Stimulated activated CD4-positive, alpha-beta T cell treated with anti-CD3 and anti-CD28 coated beads, TNF-alpha, amount 100 ng/mL, for 48 hours (primary cell): Measurements from ENCODE around the gene GFRA1.
"Not testable (repeated sequence)": the region's sequence is repeated elsewhere in the genome, so short reads cannot be mapped to it uniquely, and the experiment has no call there.

Experiments
- DNase-seq, 3 donors: peaks; one replicate each; pipeline ENCODE4 v3.0.0-alpha.2; 2020; ENCODE audit warnings: low read depth in 3 of 3

Gene GFRA1

GRCh38 chr10:116197946-116198675 is 74.9 kb downstream of the GFRA1 start:
- DNase-seq, result no peak

GRCh38 chr10:116195583-116195982 is 77.4 kb downstream of the GFRA1 start:
- DNase-seq, result no peak

GRCh38 chr10:116195039-116195438 is 78.0 kb downstream of the GFRA1 start:
- DNase-seq, result no peak

- no peak for DNase-seq
Measured at GRCh38 chr10:116194061-116194460, 78.9 kb downstream of the GFRA1 start.

- DNase-seq, result no peak
Measured at GRCh38 chr10:116190883-116191282, 82.1 kb downstream of the GFRA1 start.

GRCh38 chr10:116186273-116186672 is 86.7 kb downstream of the GFRA1 start:
- no peak for DNase-seq

- DNase-seq, result no peak
Measured at GRCh38 chr10:116185199-116185867, 87.7 kb downstream of the GFRA1 start.

GRCh38 chr10:116184512-116184794 is 88.6 kb downstream of the GFRA1 start:
- DNase-seq, result no peak

- DNase-seq, result no peak
Measured at GRCh38 chr10:116183733-116184511, 89.1 kb downstream of the GFRA1 start.

GRCh38 chr10:116182426-116182825 is 90.6 kb downstream of the GFRA1 start:
- DNase-seq, result no peak

- no peak for DNase-seq
Measured at GRCh38 chr10:116178086-116178605, 94.9 kb downstream of the GFRA1 start.

GRCh38 chr10:116175231-116175630 is 97.8 kb downstream of the GFRA1 start:
- DNase-seq, result no peak

- DNase-seq, result no peak
Measured at GRCh38 chr10:116171505-116171904, 101.5 kb downstream of the GFRA1 start.

GRCh38 chr10:116170815-116171250 is 102.2 kb downstream of the GFRA1 start:
- no peak for DNase-seq

- no peak for DNase-seq
Measured at GRCh38 chr10:116169782-116170445, 103.1 kb downstream of the GFRA1 start.

GRCh38 chr10:116168745-116169144 is 104.3 kb downstream of the GFRA1 start:
- DNase-seq, result no peak

GRCh38 chr10:116168329-116168728 is 104.7 kb downstream of the GFRA1 start:
- no peak for DNase-seq

GRCh38 chr10:116165941-116166340 is 107.1 kb downstream of the GFRA1 start:
- not testable (repeated sequence) for DNase-seq

- DNase-seq, result no peak
Measured at GRCh38 chr10:116164291-116164690, 108.7 kb downstream of the GFRA1 start.

- DNase-seq, result no peak
Measured at GRCh38 chr10:116163333-116164131, 109.5 kb downstream of the GFRA1 start.

- no peak for DNase-seq
Measured at GRCh38 chr10:116162851-116163250, 110.2 kb downstream of the GFRA1 start.
